ENCODE results near the gene ADARB1. TPM values are rescaled to one million over a fixed set of nuclear protein-coding genes. Genes with fewer than 3 reads are reported as not detected.

The ADARB1 gene
- total and polyA plus RNA-seq, 2 of the 8 experiments (the other 6 are each of a cell fraction or from before 2014, with no cell fraction given) = 4.7 to 14.9 TPM

- H3K4me2 ChIP-seq (ENCODE audit: insufficient read depth in 1 of 2, low read depth in 2 of 2, low read length in 2 of 2) = no peak overlapping the region
- peaks cover 0 to 5% (median 2%) of the 10 kb centered on the region in 4 experiments; a peak in 2 of 7 replicates for H3K27me3 ChIP-seq (replicated peaks in 1 of 4; ENCODE audit: control insufficient read depth in 3 of 4, extremely low read depth in 1 of 4, insufficient read depth in 3 of 4, low read length in 3 of 4)
- ChIA-PET POLR2A (ENCODE audit: partially characterized antibody) (no interaction called here), CTCF (ENCODE audit: partially characterized antibody) (interaction anchor here (1.0 to 3.2 kb wide), 4 partner anchors 11 to 75 kb away, joined by 3 to 7 read pairs (median 5); no protein-coding TSS in a partner anchor)
- no peaks in the 10 kb centered on the region for H3K23me2 ChIP-seq (ENCODE audit: low read depth, low read length)
- no peaks in the 10 kb centered on the region for H3K36me3 ChIP-seq (ENCODE audit: control insufficient read depth in 2 of 4, insufficient read depth in 4 of 4, low read length in 3 of 4)
- no peak overlapping the region for H2BK20ac ChIP-seq (ENCODE audit: low read length)
- H3K27ac ChIP-seq (ENCODE audit: low read depth, low read length) = no peak overlapping the region
- 83% methylated on average over 10 of the region's 10 CpGs; no CpG with 5 or more reads in 1 of the 2 experiments for WGBS, 2 experiments (ENCODE audit: extremely low coverage in 1 of 2, insufficient coverage in 1 of 2, insufficient read length in 1 of 2, insufficient replicate concordance in 2 of 2, low coverage in 1 of 2, low lambda C conversion rate in 2 of 2, missing lambda C conversion rate in 1 of 2)
- H4K20me1 ChIP-seq (replicated peaks in 1 of 2; ENCODE audit: control insufficient read depth in 1 of 2, insufficient read depth in 2 of 2, low read length in 2 of 2) = no peaks in the 10 kb centered on the region
- H2BK12ac ChIP-seq (ENCODE audit: low read depth, low read length) = peak overlapping the region; percentile 28; the same call in 1 of the 2 replicates
- no peaks in the 10 kb centered on the region for H3K79me1 ChIP-seq (ENCODE audit: low read depth, low read length)
- H2BK15ac ChIP-seq (ENCODE audit: low read length) = 0 out of 2 replicates have a peak overlapping the region, but pooled peaks have one; percentile 53
- H2AK5ac ChIP-seq (ENCODE audit: low read depth, low read length) = no peak overlapping the region
- H2BK120ac ChIP-seq (replicated peaks; ENCODE audit: low read depth, low read length) = no peak overlapping the region
- H4K91ac ChIP-seq (replicated peaks; ENCODE audit: insufficient read length, low read length) = no peak overlapping the region
- no peak overlapping the region for H3K9ac ChIP-seq (replicated peaks in 1 of 4; ENCODE audit: extremely low read depth in 1 of 4, low read depth in 3 of 4, low read length in 3 of 4)
- H3K9me3 ChIP-seq (ENCODE audit: insufficient read depth in 2 of 2, low read depth in 1 of 2, low read length in 1 of 2) = no peaks in the 10 kb centered on the region
- no peak overlapping the region for H3K18ac ChIP-seq (ENCODE audit: extremely low read depth, low read length)
- H4K8ac ChIP-seq (ENCODE audit: extremely low read depth, insufficient read depth, low read length) = no peak overlapping the region; the same call in 1 of the 2 replicates
- H3K4me3 ChIP-seq (ENCODE audit: extremely low read depth in 1 of 4, insufficient read depth in 2 of 4, low read depth in 3 of 4, low read length in 4 of 4) = no peak overlapping the region
- H4K5ac ChIP-seq (ENCODE audit: insufficient read length, low read depth, low read length) = no peak overlapping the region
- FAIRE-seq = no peak
- no peak overlapping the region for H3K4ac ChIP-seq (replicated peaks; ENCODE audit: insufficient read length, low read depth, low read length)
- peaks cover 5 to 15% (median 12%) of the 10 kb centered on the region in 4 experiments for H3K4me1 ChIP-seq (replicated peaks in 1 of 4; ENCODE audit: control insufficient read depth in 3 of 4, insufficient read depth in 4 of 4, low read length in 3 of 4)
- no peak overlapping the region for H2AFZ ChIP-seq (ENCODE audit: low read length)
- H2BK5ac ChIP-seq (ENCODE audit: low read depth, low read length) = no peak overlapping the region
- DNase-seq (ENCODE audit: low read depth in 1 of 2, low spot score in 2 of 2) = no peak
- H3K14ac ChIP-seq (ENCODE audit: insufficient read length) = no peak overlapping the region
- no peak overlapping the region for H3K56ac ChIP-seq (replicated peaks; ENCODE audit: insufficient read length, low read depth, low read length)
- no peaks in the 10 kb centered on the region for H3K79me2 ChIP-seq (ENCODE audit: control insufficient read depth in 1 of 2, insufficient read depth in 2 of 2, low read length in 2 of 2)
- no peak overlapping the region for H3K23ac ChIP-seq (ENCODE audit: insufficient read length)
- no peak for TF ChIP-seq RNF2 (IDR thresholded peaks at IDR 0.05; ENCODE audit: borderline replicate concordance, low read depth, low read length, missing control alignments, poor library complexity, severe bottlenecking)
- TF ChIP-seq ATF3 (IDR thresholded peaks at IDR 0.05; ENCODE audit: insufficient read depth, low read depth, low read length) = no peak
- TF ChIP-seq SP2 (IDR thresholded peaks at IDR 0.05; ENCODE audit: low read length) = no peak
- TF ChIP-seq KDM4A (IDR thresholded peaks at IDR 0.05; ENCODE audit: low read depth, low read length, severe bottlenecking) = no peak
- no peak for TF ChIP-seq GTF2F1 (IDR thresholded peaks at IDR 0.05; ENCODE audit: borderline replicate concordance, low read depth, low read length)
- TF ChIP-seq ASH2L (IDR thresholded peaks at IDR 0.05; ENCODE audit: low read length) = no peak
- TF ChIP-seq TAF1 (IDR thresholded peaks at IDR 0.05; ENCODE audit: low read depth, low read length) = no peak
- TF ChIP-seq RFX5 (IDR thresholded peaks at IDR 0.05; ENCODE audit: borderline replicate concordance, low read depth, low read length) = no peak
- TF ChIP-seq HDAC2 (IDR thresholded peaks at IDR 0.05; ENCODE audit: borderline replicate concordance in 1 of 2, low read depth in 2 of 2, low read length in 2 of 2) = no peak
- TF ChIP-seq JUND (IDR thresholded peaks at IDR 0.05; ENCODE audit: low read length) = no peak
- no peak for TF ChIP-seq FOSL1 (IDR thresholded peaks at IDR 0.05; ENCODE audit: insufficient read depth, low read depth, low read length)
Measured at GRCh38 chr21:45052960-45053359, 21.4 kb upstream of the ADARB1 start.

Data from H1 (cell line).